Psoas muscle (tissue), 8 donors: ENCODE results near the gene STIMATE. TPM values are rescaled to one million over a fixed set of nuclear protein-coding genes. Genes with fewer than 3 reads are reported as not detected.
A peak's percentile ranks its signal among the peaks of the same experiment; 100 is the strongest.

Experiments
- ATAC-seq, 4 donors: fragments of 200-7000 bp; cut with Tn5 transposase; one replicate each; pipeline ENCODE4 v1.9.1; 2020; ENCODE audit warnings: moderate library complexity in 3 of 4, mild to moderate bottlenecking in 2 of 4
- DNase-seq, 2 donors: peaks; one replicate each; pipeline ENCODE4 v3.0.0-alpha.2; 2020
- H3K27ac ChIP-seq: fragments of 200-600 bp; one replicate; pipeline ENCODE4 v1.8.0; 2022
- H3K27me3 ChIP-seq, 3 donors: fragments of 200-600 bp in 1 of 3; one replicate each; pipeline versions ENCODE4 v1.6.1 to v1.8.0; 2013 to 2022; ENCODE audit warnings: low read length in 2 of 3, mild to moderate bottlenecking in 2 of 3, moderate library complexity in 1 of 3; ENCODE audit not compliant: insufficient read depth in 3 of 3
- H3K36me3 ChIP-seq, 2 donors: fragments of 200-600 bp in 1 of 2; one replicate each; pipeline versions ENCODE4 v1.6.1 to v1.8.0; 2013 to 2022; ENCODE audit warnings: low read depth in 1 of 2, mild to moderate bottlenecking in 1 of 2, moderate library complexity in 1 of 2; ENCODE audit not compliant: insufficient read depth in 1 of 2
- H3K4me1 ChIP-seq: fragments of 200-600 bp; one replicate; pipeline ENCODE4 v1.8.0; 2022
- H3K4me3 ChIP-seq: fragments of 200-600 bp; one replicate; pipeline ENCODE4 v1.8.0; 2022; ENCODE audit warnings: mild to moderate bottlenecking
- H3K9me3 ChIP-seq: fragments of 200-600 bp; one replicate; pipeline ENCODE4 v1.8.0; 2022
- WGBS, 3 donors: extraction: QIAGEN DNeasy Blood & Tissue Kit; methylation state at CpG; one replicate each; pipeline versions ENCODE4 v1.1.6 to v1.1.7; 2013; 5-methylcytosine and 5-hydroxymethylcytosine counted together
- intact Hi-C, 2 donors: fragments of 100-400 bp; cut with DNase I; formaldehyde crosslinking; loops; one replicate each; pipeline versions ENCODE4 v1.11.0 to v1.14.2; 2022
- polyA plus RNA-seq, 3 donors: library from polyadenylated mRNA; stranded (reverse); fragments of 200-250 nt; gene quantifications; one replicate each; pipeline ENCODE4 v1.2.3, GENCODE V29; 2013
- total RNA-seq, 4 donors: library from RNA; stranded (reverse); fragmentation: NEBNext Ultra II Directional in 2 of 4; extraction: Animal tissue kit (Norgen Biotek cat#: 25700) in 2 of 4; gene quantifications; one replicate each; pipeline versions ENCODE4 v1.2.1 to v1.2.4, GENCODE V29; 2021 to 2023
- TF ChIP-seq, protein P1 (sequence below): fragments of 200-600 bp; IDR thresholded peaks from one replicate; pipeline ENCODE4 v1.8.0; 2022; ENCODE audit warnings: antibody characterized with exemption
- donor health status: healthy with polysubstance abuse.
- donor health status: DM: no; HTN: no; CAD: no; lungs with moderate emphysema.
- donor health status: Bipolar disorder and iron deficiency.
- donor health status: healthy.
- donor health status: DM: yes; HTN: yes; CAD: no.
- donor health status: DM: no; HTN: no; CAD: no.
- donor health status: DM: no; HTN: no; CAD: no.
- donor health status: DM: yes; HTN: yes; CAD: no.

STIMATE gene
- total and polyA plus RNA-seq, 7 donors = 3.5 to 22.3 (median 10.2) TPM

DNA sequence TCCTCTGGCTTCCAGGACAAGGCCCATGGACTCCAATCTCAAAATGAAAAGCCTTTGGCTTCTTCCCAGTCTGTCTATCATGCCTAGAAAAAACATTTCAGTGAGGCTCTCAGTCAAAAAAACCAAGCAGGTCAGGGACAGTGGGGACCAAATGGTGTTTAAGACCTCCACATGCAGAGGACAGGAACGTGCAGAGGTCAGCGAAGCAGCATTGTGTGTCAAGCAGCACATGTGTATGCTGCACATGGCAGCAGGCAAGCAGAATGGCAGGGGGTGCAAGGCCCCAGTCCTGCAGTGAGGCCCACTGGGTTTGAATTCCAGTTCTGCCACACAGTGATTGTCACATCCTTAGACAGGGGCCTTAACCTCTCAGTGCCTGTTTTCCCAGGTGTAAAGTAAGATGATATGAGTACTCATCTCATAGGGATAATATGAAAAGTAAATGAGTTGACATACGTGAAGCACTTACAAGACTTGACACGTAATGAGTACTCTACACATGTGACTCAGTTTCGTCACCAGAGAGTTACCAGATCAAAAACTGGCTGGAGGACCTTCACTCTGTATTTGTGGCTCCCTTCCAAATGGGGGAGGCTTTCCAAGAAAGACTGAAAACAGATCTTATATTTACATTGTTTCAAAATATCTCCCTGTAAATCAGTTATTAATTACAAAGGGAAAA lies 11.2 kb downstream of the STIMATE start:
- ATAC-seq (no peak), DNase-seq (no peak)
- no peak overlapping the region for H3K4me3 ChIP-seq
- no peaks in the 10 kb centered on the region for H3K27me3 ChIP-seq
- H3K4me1 ChIP-seq = peaks cover 17% of the 10 kb centered on the region
- no peaks in the 10 kb centered on the region for H3K9me3 ChIP-seq
- peaks cover 0 to 15% of the 10 kb centered on the region in 2 donors for H3K36me3 ChIP-seq
- WGBS, 3 donors = 60 to 82% (median 66%) methylated on average over 5 of the region's 5 CpGs
- no peak overlapping the region for H3K27ac ChIP-seq
- intact Hi-C loops = no loop called here
- TF ChIP-seq, protein P1, sequence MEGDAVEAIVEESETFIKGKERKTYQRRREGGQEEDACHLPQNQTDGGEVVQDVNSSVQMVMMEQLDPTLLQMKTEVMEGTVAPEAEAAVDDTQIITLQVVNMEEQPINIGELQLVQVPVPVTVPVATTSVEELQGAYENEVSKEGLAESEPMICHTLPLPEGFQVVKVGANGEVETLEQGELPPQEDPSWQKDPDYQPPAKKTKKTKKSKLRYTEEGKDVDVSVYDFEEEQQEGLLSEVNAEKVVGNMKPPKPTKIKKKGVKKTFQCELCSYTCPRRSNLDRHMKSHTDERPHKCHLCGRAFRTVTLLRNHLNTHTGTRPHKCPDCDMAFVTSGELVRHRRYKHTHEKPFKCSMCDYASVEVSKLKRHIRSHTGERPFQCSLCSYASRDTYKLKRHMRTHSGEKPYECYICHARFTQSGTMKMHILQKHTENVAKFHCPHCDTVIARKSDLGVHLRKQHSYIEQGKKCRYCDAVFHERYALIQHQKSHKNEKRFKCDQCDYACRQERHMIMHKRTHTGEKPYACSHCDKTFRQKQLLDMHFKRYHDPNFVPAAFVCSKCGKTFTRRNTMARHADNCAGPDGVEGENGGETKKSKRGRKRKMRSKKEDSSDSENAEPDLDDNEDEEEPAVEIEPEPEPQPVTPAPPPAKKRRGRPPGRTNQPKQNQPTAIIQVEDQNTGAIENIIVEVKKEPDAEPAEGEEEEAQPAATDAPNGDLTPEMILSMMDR = no peak

DNA sequence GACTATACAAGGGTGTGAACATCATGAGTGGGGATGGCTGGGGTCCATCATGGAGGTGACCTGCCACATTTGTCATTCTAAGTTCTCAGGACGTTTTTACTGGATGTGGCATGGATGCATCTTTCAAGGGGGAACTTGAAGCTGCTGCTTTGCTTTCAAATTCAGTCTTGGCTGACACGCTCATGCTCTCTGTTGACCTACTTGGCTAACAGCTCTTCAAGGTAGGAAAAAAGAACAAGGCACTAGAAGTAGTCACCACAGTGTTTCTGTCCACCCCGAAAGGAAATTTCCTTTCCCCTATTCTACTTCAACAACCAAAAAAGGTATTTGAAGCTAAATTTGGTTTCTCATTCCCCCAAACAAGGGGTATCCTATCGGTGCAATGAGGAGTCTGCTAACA lies 15.0 kb downstream of the STIMATE start:
- peaks cover 13% of the 10 kb centered on the region for H3K4me1 ChIP-seq
- WGBS, 3 donors = 58 to 70% (median 61%) methylated on average over 4 of the region's 4 CpGs
- peak in 1 of 4 donors; percentile 55 for ATAC-seq
- H3K36me3 ChIP-seq = peaks cover 0 to 29% of the 10 kb centered on the region in 2 donors
- no peak overlapping the region for H3K27ac ChIP-seq
- no peaks in the 10 kb centered on the region for H3K27me3 ChIP-seq
- TF ChIP-seq, protein P1 = no peak
- no peaks in the 10 kb centered on the region for H3K9me3 ChIP-seq
- DNase-seq = no peak
- no peak overlapping the region for H3K4me3 ChIP-seq
- intact Hi-C loops = no loop called here

DNA sequence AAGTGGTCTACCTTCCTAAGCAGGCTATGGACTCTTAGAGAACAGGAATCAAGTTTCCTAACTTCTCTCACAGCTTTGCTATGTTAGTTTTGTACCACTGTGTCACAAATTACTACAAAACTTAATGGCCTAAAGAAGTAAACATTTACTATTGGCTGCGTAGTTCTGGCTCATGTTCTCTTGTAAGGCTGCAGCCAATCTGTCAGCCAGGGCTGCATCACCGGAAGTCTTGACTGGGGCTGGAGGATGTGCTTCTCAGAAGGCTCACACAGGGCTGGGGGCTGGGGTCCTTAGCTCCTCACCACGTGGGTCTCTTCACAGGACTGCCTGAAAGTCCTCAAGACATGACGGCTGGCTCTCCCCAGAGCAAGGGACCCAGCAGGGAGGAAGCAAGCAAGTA lies 15.5 kb downstream of the STIMATE start:
- H3K4me1 ChIP-seq = peaks cover 14% of the 10 kb centered on the region
- H3K27ac ChIP-seq = no peak overlapping the region
- no peak overlapping the region for H3K4me3 ChIP-seq
- intact Hi-C loops = no loop called here
- WGBS, 3 donors = 85 to 88% (median 87%) methylated on average over 4 of the region's 4 CpGs
- DNase-seq (no peak), ATAC-seq (peak in 1 of 4 donors; percentile 8)
- H3K27me3 ChIP-seq = no peaks in the 10 kb centered on the region
- TF ChIP-seq, protein P1 = no peak
- H3K9me3 ChIP-seq = no peaks in the 10 kb centered on the region
- H3K36me3 ChIP-seq = peaks cover 0 to 29% of the 10 kb centered on the region in 2 donors

DNA sequence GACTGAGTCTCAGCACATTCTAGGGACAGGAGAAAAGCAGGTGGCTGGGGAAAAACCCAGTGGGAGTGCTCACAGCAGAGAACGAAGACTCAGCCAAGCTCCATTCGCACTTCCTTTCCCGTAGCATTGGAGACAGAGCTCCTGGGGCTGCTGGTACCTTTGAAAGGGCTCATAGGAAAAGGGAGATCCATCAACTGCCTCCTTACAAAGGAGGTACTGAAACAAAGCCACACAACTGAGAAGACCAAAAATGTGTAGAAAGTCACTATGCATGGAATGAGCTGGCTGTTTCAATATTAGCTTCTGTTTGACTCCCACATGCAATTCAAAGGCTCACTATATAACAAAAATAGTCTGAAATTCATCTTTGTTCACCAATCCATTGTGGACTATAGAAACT lies 16.9 kb downstream of the STIMATE start:
- 70 to 90% (median 89%) methylated on average over 3 of the region's 3 CpGs for WGBS, 3 donors
- ATAC-seq = no peak
- intact Hi-C loops = no loop called here
- DNase-seq = no peak
- Histone ChIP-seq H3K27ac (no peak overlapping the region), H3K36me3 (peaks cover 0 to 23% of the 10 kb centered on the region in 2 donors), H3K27me3 (no peaks in the 10 kb centered on the region), H3K4me3 (no peak overlapping the region), H3K4me1 (peaks cover 7% of the 10 kb centered on the region), H3K9me3 (no peaks in the 10 kb centered on the region)
- TF ChIP-seq, protein P1 = no peak

DNA sequence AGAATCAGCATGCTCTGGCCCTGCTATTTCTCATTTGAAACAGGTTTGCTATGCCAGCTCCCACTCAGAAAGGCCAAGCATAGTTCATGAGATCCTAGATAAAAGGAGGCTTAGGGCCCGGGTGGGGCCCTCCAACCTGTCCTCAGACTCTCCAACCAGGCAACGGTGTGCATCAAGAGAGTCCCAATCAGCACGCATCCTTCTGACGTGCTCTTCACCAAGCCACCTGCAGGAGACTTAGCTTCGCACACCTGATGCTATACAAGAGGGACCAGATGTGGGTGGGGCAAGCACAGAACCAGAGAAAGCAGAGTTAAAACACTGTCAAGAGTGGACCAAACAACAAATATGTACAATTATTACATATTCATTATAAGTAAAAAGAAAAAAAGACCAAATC lies 17.3 kb downstream of the STIMATE start:
- DNase-seq = no peak
- intact Hi-C loops = no loop called here
- no peak overlapping the region for H3K4me3 ChIP-seq
- WGBS, 3 donors = 91 to 95% (median 93%) methylated on average over 5 of the region's 5 CpGs
- TF ChIP-seq, protein P1 = no peak
- peaks cover 0 to 20% of the 10 kb centered on the region in 2 donors for H3K36me3 ChIP-seq
- no peaks in the 10 kb centered on the region for H3K9me3 ChIP-seq
- H3K4me1 ChIP-seq = peaks cover 12% of the 10 kb centered on the region
- no peaks in the 10 kb centered on the region for H3K27me3 ChIP-seq
- no peak for ATAC-seq
- H3K27ac ChIP-seq = no peak overlapping the region
